ENCODE measurements around the gene CTNNA2. TPM values are rescaled to one million over a fixed set of nuclear protein-coding genes. Genes with fewer than 3 reads are reported as not detected.

The CTNNA2 gene
- total RNA-seq, 2 donors from 2014 or later = not detected

DNA sequence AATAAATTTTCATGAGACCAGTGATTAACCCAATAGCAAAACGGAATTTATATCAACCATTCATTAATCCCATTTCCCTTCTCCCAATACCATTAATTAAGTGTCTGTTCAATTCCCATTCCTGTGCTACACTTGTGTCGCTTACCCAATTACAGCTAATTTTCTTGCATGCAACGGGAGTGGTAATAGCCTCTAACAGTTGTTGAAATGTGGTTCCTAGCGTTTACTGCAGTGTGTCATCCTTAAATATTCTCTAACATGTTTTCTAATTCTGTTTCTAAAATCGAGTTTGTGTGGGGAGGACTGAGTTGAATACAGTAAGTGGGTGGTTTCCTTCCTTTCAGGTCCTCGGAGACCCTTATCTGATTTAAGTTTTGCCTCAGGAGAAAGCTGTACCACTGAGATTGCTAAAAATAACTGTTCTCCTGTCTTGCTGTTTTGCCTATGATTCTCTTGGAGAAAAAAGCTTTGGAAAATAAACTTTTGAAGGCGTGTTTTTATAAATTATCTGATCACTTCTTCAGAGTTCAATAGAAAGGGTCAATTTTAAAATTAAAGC lies 851.0 kb downstream of the CTNNA2 start:
- Mint-ChIP-seq H3K9me3 (peaks cover 5% of the 10 kb centered on the region), H3K27ac (no peak overlapping the region), H3K4me3 (no peak overlapping the region), H3K4me1 (no peaks in the 10 kb centered on the region), H3K27me3 (no peaks in the 10 kb centered on the region), H3K36me3 (ENCODE audit: low read depth) (no peaks in the 10 kb centered on the region)
- no peak for ATAC-seq (replicated peaks)

GRCh38 chr2:80364524-80365212 lies 851.8 kb downstream of the CTNNA2 start:
- H3K4me1 Mint-ChIP-seq = no peaks in the 10 kb centered on the region
- H3K9me3 Mint-ChIP-seq = peaks cover 5% of the 10 kb centered on the region
- no peak overlapping the region for H3K4me3 Mint-ChIP-seq
- H3K27me3 Mint-ChIP-seq = no peaks in the 10 kb centered on the region
- ATAC-seq (replicated peaks) = no peak
- H3K27ac Mint-ChIP-seq = no peak overlapping the region
- H3K36me3 Mint-ChIP-seq (ENCODE audit: low read depth) = no peaks in the 10 kb centered on the region

DNA sequence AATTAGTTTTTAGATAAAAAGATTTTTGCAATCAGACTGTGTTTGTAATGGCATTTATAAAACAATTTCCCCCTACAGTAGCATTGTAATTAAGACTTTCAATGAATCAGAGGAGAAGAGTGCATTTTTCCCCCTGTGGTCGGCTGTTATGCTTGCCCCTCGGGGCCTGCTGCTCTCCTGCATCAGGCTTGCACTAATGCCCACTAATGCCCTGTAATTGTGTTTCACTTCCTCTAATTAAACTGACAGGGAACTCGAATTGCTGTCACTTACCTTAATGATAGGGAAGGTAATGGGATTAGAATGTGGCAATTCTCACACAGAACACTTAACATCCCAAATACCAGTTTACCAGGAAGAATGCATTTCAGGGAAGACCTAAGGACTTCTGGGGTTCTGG lies 852.9 kb downstream of the CTNNA2 start:
- Mint-ChIP-seq H3K27me3 (no peaks in the 10 kb centered on the region), H3K4me1 (no peaks in the 10 kb centered on the region), H3K27ac (no peak overlapping the region), H3K36me3 (ENCODE audit: low read depth) (no peaks in the 10 kb centered on the region), H3K4me3 (no peak overlapping the region), H3K9me3 (peaks cover 4% of the 10 kb centered on the region)
- no peak for ATAC-seq (replicated peaks)

DNA sequence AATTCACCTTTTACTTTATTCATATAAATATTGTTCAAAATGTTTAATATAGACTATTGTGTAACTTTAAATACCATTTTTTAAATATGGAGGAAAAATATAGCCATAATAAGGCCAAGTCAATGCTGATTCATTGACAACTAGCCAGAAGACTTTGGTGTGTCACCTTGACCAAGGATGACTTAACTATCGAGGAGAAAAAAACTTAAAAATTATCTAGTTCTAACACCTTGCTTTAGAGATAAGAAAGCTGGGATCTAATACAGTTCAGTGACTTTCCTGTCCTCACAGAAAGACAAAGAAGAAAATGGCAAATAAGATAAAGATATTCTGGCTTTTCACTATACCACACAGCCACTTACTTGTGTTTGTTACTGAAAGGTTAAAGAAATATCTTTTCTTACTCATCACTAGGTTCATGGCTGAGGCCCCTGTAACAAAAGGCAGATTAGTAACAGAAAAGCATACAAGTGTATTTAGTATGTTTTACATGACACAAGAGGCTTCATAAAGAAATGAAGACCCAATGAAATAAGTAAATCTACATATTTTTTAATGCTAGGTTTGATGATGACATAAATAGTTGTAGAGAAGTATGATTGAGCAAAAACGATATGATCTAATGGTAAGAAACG lies 857.6 kb downstream of the CTNNA2 start:
- H3K9me3 Mint-ChIP-seq = peaks cover 13% of the 10 kb centered on the region
- no peak overlapping the region for H3K27ac Mint-ChIP-seq
- H3K4me3 Mint-ChIP-seq = no peak overlapping the region
- no peaks in the 10 kb centered on the region for H3K27me3 Mint-ChIP-seq
- ATAC-seq (replicated peaks) = no peak
- no peaks in the 10 kb centered on the region for H3K4me1 Mint-ChIP-seq
- no peaks in the 10 kb centered on the region for H3K36me3 Mint-ChIP-seq (ENCODE audit: low read depth)

GRCh38 chr2:80374105-80374504 lies 861.3 kb downstream of the CTNNA2 start:
- Mint-ChIP-seq H3K4me3 (no peak overlapping the region), H3K9me3 (peaks cover 17% of the 10 kb centered on the region), H3K27me3 (no peaks in the 10 kb centered on the region), H3K36me3 (ENCODE audit: low read depth) (no peaks in the 10 kb centered on the region), H3K27ac (no peak overlapping the region), H3K4me1 (no peaks in the 10 kb centered on the region)
- no peak for ATAC-seq (replicated peaks)

- Mint-ChIP-seq H3K36me3 (ENCODE audit: low read depth) (no peaks in the 10 kb centered on the region), H3K27ac (no peak overlapping the region), H3K9me3 (peaks cover 9% of the 10 kb centered on the region), H3K27me3 (no peaks in the 10 kb centered on the region), H3K4me3 (no peak overlapping the region), H3K4me1 (no peaks in the 10 kb centered on the region)
- no peak for ATAC-seq (replicated peaks)
These were observed 864.2 kb downstream of the CTNNA2 start for GRCh38 chr2:80377071-80377470.

GRCh38 chr2:80380736-80381135 lies 867.9 kb downstream of the CTNNA2 start:
- no peak overlapping the region for H3K4me3 Mint-ChIP-seq
- no peak overlapping the region for H3K27ac Mint-ChIP-seq
- ATAC-seq (replicated peaks) = no peak
- H3K27me3 Mint-ChIP-seq = no peaks in the 10 kb centered on the region
- peaks cover 16% of the 10 kb centered on the region for H3K9me3 Mint-ChIP-seq
- no peaks in the 10 kb centered on the region for H3K4me1 Mint-ChIP-seq
- no peaks in the 10 kb centered on the region for H3K36me3 Mint-ChIP-seq (ENCODE audit: low read depth)

DNA sequence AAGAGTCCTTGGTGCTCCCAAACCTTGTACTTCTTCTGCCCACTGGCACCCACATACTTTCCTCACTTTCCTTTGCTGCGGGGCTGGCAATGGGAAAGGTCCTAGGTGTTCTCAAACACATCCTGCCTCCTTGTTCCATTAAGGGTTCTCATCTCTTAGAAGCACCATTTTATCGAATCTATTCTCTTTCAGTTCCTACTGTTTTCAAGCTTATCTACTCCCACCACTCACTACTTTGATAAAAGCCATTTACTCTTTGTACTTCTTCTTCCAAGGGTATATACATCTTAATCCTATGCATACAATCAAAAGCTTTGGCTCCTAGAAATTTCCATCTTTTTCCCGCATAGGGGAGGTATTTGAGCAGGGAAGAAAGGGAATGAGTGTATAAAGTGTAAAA lies 868.8 kb downstream of the CTNNA2 start:
- peaks cover 16% of the 10 kb centered on the region for H3K9me3 Mint-ChIP-seq
- no peak overlapping the region for H3K27ac Mint-ChIP-seq
- no peaks in the 10 kb centered on the region for H3K4me1 Mint-ChIP-seq
- H3K27me3 Mint-ChIP-seq = no peaks in the 10 kb centered on the region
- H3K4me3 Mint-ChIP-seq = no peak overlapping the region
- no peaks in the 10 kb centered on the region for H3K36me3 Mint-ChIP-seq (ENCODE audit: low read depth)
- ATAC-seq (replicated peaks) = no peak

DNA sequence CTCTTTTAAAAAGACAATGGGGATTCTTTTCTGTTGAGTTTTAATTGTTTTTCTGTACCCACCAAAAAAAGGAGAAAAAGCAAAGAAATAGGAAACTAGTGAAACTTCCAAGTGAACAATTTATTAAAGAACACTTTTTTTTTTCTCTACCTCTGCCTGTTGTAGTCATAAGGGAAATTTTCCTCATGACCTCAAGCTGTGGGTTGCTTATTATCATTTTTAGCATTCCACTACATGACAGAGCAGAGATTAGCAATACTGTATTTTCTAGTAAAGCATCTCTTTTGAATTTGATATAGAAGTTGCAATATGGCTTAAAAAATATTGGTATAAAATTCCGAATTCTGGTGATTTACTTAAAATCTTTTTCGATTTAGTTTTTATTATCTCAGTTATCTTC lies 879.6 kb downstream of the CTNNA2 start:
- no peak overlapping the region for H3K4me3 Mint-ChIP-seq

GRCh38 chr2:80393991-80394390 lies 881.1 kb downstream of the CTNNA2 start:
- H3K27me3 Mint-ChIP-seq = no peaks in the 10 kb centered on the region
- H3K27ac Mint-ChIP-seq = no peak overlapping the region
- H3K36me3 Mint-ChIP-seq (ENCODE audit: low read depth) = no peaks in the 10 kb centered on the region
- H3K4me3 Mint-ChIP-seq = no peak overlapping the region
- H3K9me3 Mint-ChIP-seq = peaks cover 8% of the 10 kb centered on the region
- H3K4me1 Mint-ChIP-seq = no peaks in the 10 kb centered on the region
- no peak for ATAC-seq (replicated peaks)

More for the DNA sequence above, 879.6 kb downstream of the CTNNA2 start:
- Mint-ChIP-seq H3K36me3 (ENCODE audit: low read depth) (no peaks in the 10 kb centered on the region), H3K9me3 (peaks cover 13% of the 10 kb centered on the region), H3K27me3 (no peaks in the 10 kb centered on the region), H3K27ac (no peak overlapping the region), H3K4me1 (no peaks in the 10 kb centered on the region)
- no peak for ATAC-seq (replicated peaks)

DNA sequence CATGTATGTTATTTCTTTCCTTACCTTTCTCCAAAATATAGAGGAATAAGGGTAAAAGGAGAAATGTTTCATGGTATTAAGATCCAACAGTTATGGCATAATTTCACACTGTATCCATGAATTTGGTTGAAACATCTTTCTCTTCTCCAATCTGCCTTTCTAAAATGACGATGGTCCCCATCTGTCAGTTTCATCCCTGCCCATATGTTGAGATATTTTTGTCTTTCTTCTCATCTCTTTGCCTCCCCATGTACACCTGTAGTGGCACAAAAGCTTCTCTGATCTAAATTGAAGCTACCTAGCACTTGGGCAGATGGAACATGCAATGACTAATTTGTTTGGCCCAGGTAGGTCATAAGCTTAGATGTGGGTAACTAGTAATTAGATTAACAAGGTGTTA lies 882.4 kb downstream of the CTNNA2 start:
- Mint-ChIP-seq H3K27ac (no peak overlapping the region), H3K27me3 (no peaks in the 10 kb centered on the region), H3K4me1 (no peaks in the 10 kb centered on the region), H3K4me3 (no peak overlapping the region), H3K9me3 (peaks cover 7% of the 10 kb centered on the region), H3K36me3 (ENCODE audit: low read depth) (no peaks in the 10 kb centered on the region)
- ATAC-seq (replicated peaks) = no peak

- H3K4me1 Mint-ChIP-seq = no peaks in the 10 kb centered on the region
These were observed 883.4 kb downstream of the CTNNA2 start for GRCh38 chr2:80396276-80396675.

DNA sequence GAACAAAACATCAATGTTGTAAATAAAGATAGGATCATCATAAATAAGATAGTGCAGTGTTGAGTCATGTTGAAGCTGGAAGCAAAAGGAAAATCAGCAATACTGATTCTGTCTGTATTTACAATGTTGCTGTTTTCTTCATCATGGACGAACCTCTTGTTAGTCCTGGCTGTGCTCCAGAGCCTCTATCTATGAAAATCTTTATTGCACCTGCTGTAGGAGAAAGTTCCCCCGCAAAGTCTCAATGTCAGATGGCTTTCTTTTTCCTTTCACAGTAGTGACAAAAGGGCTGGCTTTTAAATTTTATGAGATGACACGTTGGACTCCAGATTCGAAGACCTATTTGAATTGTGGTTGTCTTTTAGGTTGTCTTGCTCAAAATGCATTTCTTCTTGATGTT lies 890.2 kb downstream of the CTNNA2 start:
- no peak overlapping the region for H3K27ac Mint-ChIP-seq
- H3K9me3 Mint-ChIP-seq = peaks cover 15% of the 10 kb centered on the region
- H3K4me3 Mint-ChIP-seq = no peak overlapping the region
- H3K36me3 Mint-ChIP-seq (ENCODE audit: low read depth) = no peaks in the 10 kb centered on the region
- no peaks in the 10 kb centered on the region for H3K27me3 Mint-ChIP-seq
- no peak for ATAC-seq (replicated peaks)
- no peaks in the 10 kb centered on the region for H3K4me1 Mint-ChIP-seq

More at GRCh38 chr2:80396276-80396675, 883.4 kb downstream of the CTNNA2 start:
- Mint-ChIP-seq H3K4me3 (no peak overlapping the region), H3K27me3 (no peaks in the 10 kb centered on the region), H3K9me3 (peaks cover 15% of the 10 kb centered on the region), H3K36me3 (ENCODE audit: low read depth) (no peaks in the 10 kb centered on the region), H3K27ac (no peak overlapping the region)
- ATAC-seq (replicated peaks) = no peak

DNA sequence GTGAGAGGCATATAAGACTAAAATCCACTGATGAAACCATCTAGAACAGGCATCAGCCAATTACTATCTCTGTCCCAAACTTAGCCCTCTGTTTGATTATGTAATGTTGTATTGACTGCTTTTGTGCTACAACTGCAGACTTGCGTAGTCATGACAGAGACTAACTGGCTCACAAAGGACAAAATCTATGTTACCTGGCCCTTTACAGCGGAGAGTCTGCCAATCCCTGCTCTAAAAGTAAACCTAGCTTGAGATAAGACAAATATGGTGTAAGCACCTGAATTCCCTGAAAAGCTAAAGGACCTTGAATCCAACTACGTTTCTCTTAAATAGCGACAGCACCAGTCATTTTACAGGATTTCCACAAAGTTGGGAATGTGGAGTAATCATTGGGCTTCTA lies 894.5 kb downstream of the CTNNA2 start:
- H3K9me3 Mint-ChIP-seq = peaks cover 7% of the 10 kb centered on the region
- no peak for ATAC-seq (replicated peaks)
- H3K27ac Mint-ChIP-seq = no peak overlapping the region
- no peaks in the 10 kb centered on the region for H3K27me3 Mint-ChIP-seq
- no peaks in the 10 kb centered on the region for H3K4me1 Mint-ChIP-seq
- H3K4me3 Mint-ChIP-seq = no peak overlapping the region
- no peaks in the 10 kb centered on the region for H3K36me3 Mint-ChIP-seq (ENCODE audit: low read depth)

DNA sequence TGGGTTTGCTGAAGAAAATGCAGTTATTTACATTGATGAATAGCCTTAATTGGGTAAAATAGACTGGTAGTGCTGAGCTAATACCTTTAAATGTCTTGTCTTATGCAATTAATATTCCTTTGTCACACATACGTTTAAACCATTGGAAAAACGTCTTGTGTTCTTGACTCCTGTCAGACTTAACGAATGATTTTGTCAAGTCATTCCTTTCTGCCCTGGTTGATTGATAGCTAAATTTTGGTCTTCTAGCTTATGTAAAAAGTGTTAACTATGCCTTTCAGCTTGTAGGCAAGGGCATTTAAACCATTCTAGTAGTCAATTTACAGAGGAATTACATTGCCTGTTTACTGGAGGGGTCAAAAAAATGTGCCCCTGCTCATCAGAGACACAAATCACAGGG lies 897.5 kb downstream of the CTNNA2 start:
- peaks cover 16% of the 10 kb centered on the region for H3K9me3 Mint-ChIP-seq
- ATAC-seq (replicated peaks) = no peak
- no peak overlapping the region for H3K27ac Mint-ChIP-seq

More for the DNA sequence above, 897.5 kb downstream of the CTNNA2 start:
- no peaks in the 10 kb centered on the region for H3K36me3 Mint-ChIP-seq (ENCODE audit: low read depth)
- H3K27me3 Mint-ChIP-seq = no peaks in the 10 kb centered on the region
- H3K4me1 Mint-ChIP-seq = no peaks in the 10 kb centered on the region
- no peak overlapping the region for H3K4me3 Mint-ChIP-seq

Data from activated T-helper 17 cell treated with anti-CD3 and anti-CD28 coated beads, Interleukin-2, amount 50 U/mL, for 72 hours (primary cell).